Measurements from ENCODE around the gene OR6B1. TPM values are rescaled to one million over a fixed set of nuclear protein-coding genes. Genes with fewer than 3 reads are reported as not detected.

OR6B1 gene
- total and polyA plus RNA-seq, 2 donors (not counting 3 experiments of a cell fraction or from before 2014, with no cell fraction given) = not detected

- dilution Hi-C loops (cut with MboI; ENCODE audit: extremely low pct_ligation_motif_present, low sequenced_read_pairs) = no loop called here
Observed at GRCh38 chr7:144049491-144049890, 49.4 kb downstream of the OR6B1 start.

GRCh38 chr7:144050093-144050492 is 50.0 kb downstream of the OR6B1 start:
- peaks cover 0 to 7% of the 10 kb centered on the region in 2 experiments for H3K27me3 ChIP-seq (ENCODE audit: control insufficient read depth in 2 of 2, insufficient read depth in 2 of 2, low read length in 2 of 2)
- no peaks in the 10 kb centered on the region for H4K20me1 ChIP-seq (replicated peaks; ENCODE audit: control insufficient read depth, extremely low read depth, insufficient read depth, low read length)
- no peaks in the 10 kb centered on the region for H3K36me3 ChIP-seq (ENCODE audit: control insufficient read depth in 2 of 2, extremely low read depth in 1 of 2, insufficient read depth in 2 of 2, low read length in 2 of 2)
- TF ChIP-seq EZH2 (IDR thresholded peaks at IDR 0.05; ENCODE audit: borderline replicate concordance, low read depth, low read length, severe bottlenecking) = no peak
- TF ChIP-seq MAX (IDR thresholded peaks at IDR 0.05; ENCODE audit: insufficient read depth, insufficient read length) = no peak
- no peak for TF ChIP-seq POLR2A (IDR thresholded peaks at IDR 0.05; ENCODE audit: low read depth, low read length)
- TF ChIP-seq CTCF (IDR thresholded peaks at IDR 0.05; ENCODE audit: extremely low read depth in 1 of 2, insufficient read depth in 1 of 2, low read depth in 1 of 2, low read length in 2 of 2) = no peak
- TF ChIP-seq MYC (IDR thresholded peaks at IDR 0.05; ENCODE audit: low read depth, low read length) = no peak
- TF ChIP-seq JUN (IDR thresholded peaks at IDR 0.05; ENCODE audit: borderline replicate concordance, insufficient read depth, insufficient read length, low read depth) = no peak
- no peak for TF ChIP-seq POLR2AphosphoS5 (IDR thresholded peaks at IDR 0.05; ENCODE audit: insufficient read depth, low read depth, low read length)
- no peak for TF ChIP-seq GATA2 (IDR thresholded peaks at IDR 0.05; ENCODE audit: insufficient read depth, insufficient read length, low read depth, low read length)
- no peak for TF ChIP-seq FOS (IDR thresholded peaks at IDR 0.05; ENCODE audit: borderline replicate concordance, insufficient read depth, low read length)
- no peaks in the 10 kb centered on the region for H3K9me3 ChIP-seq (replicated peaks; ENCODE audit: control insufficient read depth, insufficient read depth, low read length)
- no peak overlapping the region for H3K9ac ChIP-seq (replicated peaks; ENCODE audit: extremely low read depth, insufficient read depth, low read length)
- no TSS peak for BruUV-seq (replicated peaks)
- no peak overlapping the region for H3K4me2 ChIP-seq (ENCODE audit: insufficient read depth, low read length)
- H3K79me2 ChIP-seq (ENCODE audit: control insufficient read depth, insufficient read depth, low read length) = no peaks in the 10 kb centered on the region
- H3K27ac ChIP-seq (ENCODE audit: insufficient read depth, low read depth, low read length) = no peak overlapping the region
- FAIRE-seq (no peak), DNase-seq (ENCODE audit: low read depth, low spot score) (no peak)
- no peaks in the 10 kb centered on the region for H3K9me1 ChIP-seq (replicated peaks; ENCODE audit: control insufficient read depth, extremely low read depth, insufficient read depth, low read length)
- ChIA-PET POLR2A (no interaction called here), CTCF (interaction anchor here (1.3 kb wide), 1 partner anchor 13 kb away, joined by 3 read pairs; no protein-coding TSS in a partner anchor)
- H2AFZ ChIP-seq (ENCODE audit: low read depth, low read length) = no peak overlapping the region
- dilution Hi-C loops (cut with MboI; ENCODE audit: extremely low pct_ligation_motif_present, low sequenced_read_pairs) = no loop called here
- no peaks in the 10 kb centered on the region for H3K4me1 ChIP-seq (ENCODE audit: control insufficient read depth, extremely low read depth, insufficient read depth, low read length)
- intact Hi-C loops (cut with micrococcal nuclease) = no loop called here
- no peak overlapping the region for H3K4me3 ChIP-seq (replicated peaks in 1 of 3; ENCODE audit: insufficient read depth in 1 of 3, low read depth in 1 of 3, low read length in 3 of 3)

More at GRCh38 chr7:144049491-144049890, 49.4 kb downstream of the OR6B1 start:
- ChIA-PET POLR2A (no interaction called here), CTCF (interaction anchor here (1.3 kb wide), 1 partner anchor 14 kb away, joined by 3 read pairs; no protein-coding TSS in a partner anchor)
- H3K79me2 ChIP-seq (ENCODE audit: control insufficient read depth, insufficient read depth, low read length) = no peaks in the 10 kb centered on the region
- H3K27ac ChIP-seq (ENCODE audit: insufficient read depth, low read depth, low read length) = no peak overlapping the region
- DNase-seq (ENCODE audit: low read depth, low spot score) (no peak), FAIRE-seq (no peak)
- H3K27me3 ChIP-seq (ENCODE audit: control insufficient read depth in 2 of 2, insufficient read depth in 2 of 2, low read length in 2 of 2) = peaks cover 0 to 7% of the 10 kb centered on the region in 2 experiments
- no peak overlapping the region for H3K4me3 ChIP-seq (replicated peaks in 1 of 3; ENCODE audit: insufficient read depth in 1 of 3, low read depth in 1 of 3, low read length in 3 of 3)
- H3K9ac ChIP-seq (replicated peaks; ENCODE audit: extremely low read depth, insufficient read depth, low read length) = no peak overlapping the region
- no TSS peak for BruUV-seq (replicated peaks)
- H3K9me1 ChIP-seq (replicated peaks; ENCODE audit: control insufficient read depth, extremely low read depth, insufficient read depth, low read length) = no peaks in the 10 kb centered on the region
- H2AFZ ChIP-seq (ENCODE audit: low read depth, low read length) = no peak overlapping the region
- TF ChIP-seq FOS (IDR thresholded peaks at IDR 0.05; ENCODE audit: borderline replicate concordance, insufficient read depth, low read length) (no peak), JUN (IDR thresholded peaks at IDR 0.05; ENCODE audit: borderline replicate concordance, insufficient read depth, insufficient read length, low read depth) (no peak), EZH2 (IDR thresholded peaks at IDR 0.05; ENCODE audit: borderline replicate concordance, low read depth, low read length, severe bottlenecking) (no peak), POLR2A (IDR thresholded peaks at IDR 0.05; ENCODE audit: low read depth, low read length) (no peak), MAX (IDR thresholded peaks at IDR 0.05; ENCODE audit: insufficient read depth, insufficient read length) (no peak), GATA2 (IDR thresholded peaks at IDR 0.05; ENCODE audit: insufficient read depth, insufficient read length, low read depth, low read length) (no peak), MYC (IDR thresholded peaks at IDR 0.05; ENCODE audit: low read depth, low read length) (no peak), POLR2AphosphoS5 (IDR thresholded peaks at IDR 0.05; ENCODE audit: insufficient read depth, low read depth, low read length) (no peak)
- H4K20me1 ChIP-seq (replicated peaks; ENCODE audit: control insufficient read depth, extremely low read depth, insufficient read depth, low read length) = no peaks in the 10 kb centered on the region
- no peak overlapping the region for H3K4me2 ChIP-seq (ENCODE audit: insufficient read depth, low read length)
- intact Hi-C loops (cut with micrococcal nuclease) = no loop called here
- no peaks in the 10 kb centered on the region for H3K9me3 ChIP-seq (replicated peaks; ENCODE audit: control insufficient read depth, insufficient read depth, low read length)
- H3K36me3 ChIP-seq (ENCODE audit: control insufficient read depth in 2 of 2, extremely low read depth in 1 of 2, insufficient read depth in 2 of 2, low read length in 2 of 2) = no peaks in the 10 kb centered on the region
- H3K4me1 ChIP-seq (ENCODE audit: control insufficient read depth, extremely low read depth, insufficient read depth, low read length) = no peaks in the 10 kb centered on the region
